ENCODE results near the gene KRT81. TPM values are rescaled to one million over a fixed set of nuclear protein-coding genes. Genes with fewer than 3 reads are reported as not detected.

Gene KRT81
- total RNA-seq, 2 donors from 2014 or later: not detected

GRCh38 chr12:52324153-52324444, 32.8 kb upstream of the KRT81 start:
- TF ChIP-seq CTCF (conservative IDR thresholded peaks at IDR 0.05): no peak
- H3K27ac Mint-ChIP-seq: no peak overlapping the region
- no peaks in the 10 kb centered on the region for H3K9me3 ChIP-seq (ENCODE audit: control insufficient read depth, low read length)
- H3K9ac ChIP-seq (ENCODE audit: extremely low read depth, low read length, poor library complexity, severe bottlenecking): no peak overlapping the region
- H3K4me1 ChIP-seq (ENCODE audit: control insufficient read depth, insufficient read depth, low read length): no peaks in the 10 kb centered on the region
- peaks cover 18% of the 10 kb centered on the region for H3K27me3 ChIP-seq (ENCODE audit: control insufficient read depth, insufficient read depth, low read length, poor library complexity, severe bottlenecking)
- no peak overlapping the region for H3K4me3 ChIP-seq (ENCODE audit: low read length)
- DNase-seq: no peak
- H3K36me3 Mint-ChIP-seq (ENCODE audit: low read depth): no peaks in the 10 kb centered on the region
- peaks cover 16% of the 10 kb centered on the region for H3K27me3 Mint-ChIP-seq (ENCODE audit: insufficient read depth)
- 83 to 97% methylated on average over 3 of the region's 3 CpGs for WGBS, 2 experiments (ENCODE audit: insufficient coverage in 1 of 2, insufficient read length in 1 of 2)
- no peaks in the 10 kb centered on the region for H3K9me3 Mint-ChIP-seq
- no peaks in the 10 kb centered on the region for H3K36me3 ChIP-seq (ENCODE audit: control insufficient read depth, insufficient read depth, low read length)
- no peaks in the 10 kb centered on the region for H3K4me1 Mint-ChIP-seq
- H3K27ac ChIP-seq (ENCODE audit: low read depth, low read length): no peak overlapping the region
- H3K4me3 Mint-ChIP-seq: no peak overlapping the region

- Mint-ChIP-seq H3K9me3 (no peaks in the 10 kb centered on the region), H3K4me1 (no peaks in the 10 kb centered on the region), H3K36me3 (ENCODE audit: low read depth) (no peaks in the 10 kb centered on the region), H3K27me3 (ENCODE audit: insufficient read depth) (peaks cover 16% of the 10 kb centered on the region), H3K27ac (no peak overlapping the region), H3K4me3 (no peak overlapping the region)
- no peak overlapping the region for H3K4me3 ChIP-seq (ENCODE audit: low read length)
- no peak overlapping the region for H3K27ac ChIP-seq (ENCODE audit: low read depth, low read length)
- H3K4me1 ChIP-seq (ENCODE audit: control insufficient read depth, insufficient read depth, low read length): no peaks in the 10 kb centered on the region
- no peak for DNase-seq
- peaks cover 18% of the 10 kb centered on the region for H3K27me3 ChIP-seq (ENCODE audit: control insufficient read depth, insufficient read depth, low read length, poor library complexity, severe bottlenecking)
- TF ChIP-seq CTCF (conservative IDR thresholded peaks at IDR 0.05): no peak
- WGBS, 2 experiments (ENCODE audit: insufficient coverage in 1 of 2, insufficient read length in 1 of 2): 90% methylated on average over 6 to 10 of the region's 10 CpGs
- no peaks in the 10 kb centered on the region for H3K9me3 ChIP-seq (ENCODE audit: control insufficient read depth, low read length)
- H3K36me3 ChIP-seq (ENCODE audit: control insufficient read depth, insufficient read depth, low read length): no peaks in the 10 kb centered on the region
- H3K9ac ChIP-seq (ENCODE audit: extremely low read depth, low read length, poor library complexity, severe bottlenecking): no peak overlapping the region
Measured at GRCh38 chr12:52323416-52324152, 32.2 kb upstream of the KRT81 start.

- no peak overlapping the region for H3K27ac Mint-ChIP-seq
- 76 to 86% methylated on average over 1 of the region's 1 CpG for WGBS, 2 experiments (ENCODE audit: insufficient coverage in 1 of 2, insufficient read length in 1 of 2)
Measured at GRCh38 chr12:52323001-52323400, 31.7 kb upstream of the KRT81 start.

More at GRCh38 chr12:52323001-52323400, 31.7 kb upstream of the KRT81 start:
- Histone ChIP-seq H3K36me3 (ENCODE audit: control insufficient read depth, insufficient read depth, low read length) (no peaks in the 10 kb centered on the region), H3K9me3 (ENCODE audit: control insufficient read depth, low read length) (no peaks in the 10 kb centered on the region), H3K9ac (ENCODE audit: extremely low read depth, low read length, poor library complexity, severe bottlenecking) (no peak overlapping the region), H3K4me1 (ENCODE audit: control insufficient read depth, insufficient read depth, low read length) (no peaks in the 10 kb centered on the region), H3K27ac (ENCODE audit: low read depth, low read length) (no peak overlapping the region), H3K27me3 (ENCODE audit: control insufficient read depth, insufficient read depth, low read length, poor library complexity, severe bottlenecking) (peaks cover 18% of the 10 kb centered on the region), H3K4me3 (ENCODE audit: low read length) (no peak overlapping the region)
- H3K27me3 Mint-ChIP-seq (ENCODE audit: insufficient read depth): peaks cover 16% of the 10 kb centered on the region
- no peak overlapping the region for H3K4me3 Mint-ChIP-seq
- no peaks in the 10 kb centered on the region for H3K9me3 Mint-ChIP-seq
- DNase-seq: no peak
- no peaks in the 10 kb centered on the region for H3K36me3 Mint-ChIP-seq (ENCODE audit: low read depth)
- no peaks in the 10 kb centered on the region for H3K4me1 Mint-ChIP-seq
- no peak for TF ChIP-seq CTCF (conservative IDR thresholded peaks at IDR 0.05)
